ENCODE results near the gene SIRPG.

SIRPG gene

GRCh38 chr20:1588533-1589460 is 68.8 kb downstream of the SIRPG start:
- FAIRE-seq, result no peak

- FAIRE-seq, result no peak
Observed at GRCh38 chr20:1587781-1588532, 69.6 kb downstream of the SIRPG start.

GRCh38 chr20:1579488-1579887 is 78.1 kb downstream of the SIRPG start:
- no peak for FAIRE-seq

All from islet of Langerhans (tissue), 1 donor.